Amniotic epithelial cell (primary cell): ENCODE results near the gene MEI1.
A peak's percentile ranks its signal among the peaks of the same experiment; 100 is the strongest.

Source experiments
- DNase-seq: peaks from one replicate; pipeline ENCODE4 v3.0.0-alpha.2; 2010; ENCODE audit warnings: low read depth

Gene MEI1

DNA sequence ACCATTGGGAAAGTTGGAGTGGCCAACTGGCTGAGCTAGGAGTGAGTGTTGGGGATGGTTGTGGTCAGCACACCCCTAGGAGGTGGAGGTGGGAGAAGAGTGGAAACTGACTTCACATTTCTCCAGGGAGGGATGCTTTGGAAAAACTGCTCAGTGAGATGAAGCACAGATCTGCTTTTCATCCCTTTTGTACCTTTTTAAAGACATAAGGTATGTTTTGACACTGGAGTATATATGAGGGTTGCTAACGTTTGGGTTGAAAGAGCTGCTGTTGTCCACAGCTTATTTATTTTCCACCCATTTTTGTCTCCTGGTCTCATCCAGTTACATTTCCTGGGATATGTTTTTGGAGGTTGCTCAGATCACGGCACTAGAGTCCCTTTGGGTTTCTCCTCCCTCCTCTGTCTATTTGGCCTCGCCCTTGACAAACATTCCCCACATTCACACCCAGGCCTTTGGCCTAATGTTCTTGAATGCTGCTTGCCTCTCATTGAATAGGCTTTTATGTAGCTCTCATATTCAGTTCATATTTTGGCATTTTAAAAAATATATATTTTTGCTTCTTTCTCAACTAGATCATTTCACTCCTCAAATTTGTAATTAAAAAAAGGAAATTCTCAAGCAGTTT is 141.9 kb downstream of the MEI1 start:
- no peak for DNase-seq

DNA sequence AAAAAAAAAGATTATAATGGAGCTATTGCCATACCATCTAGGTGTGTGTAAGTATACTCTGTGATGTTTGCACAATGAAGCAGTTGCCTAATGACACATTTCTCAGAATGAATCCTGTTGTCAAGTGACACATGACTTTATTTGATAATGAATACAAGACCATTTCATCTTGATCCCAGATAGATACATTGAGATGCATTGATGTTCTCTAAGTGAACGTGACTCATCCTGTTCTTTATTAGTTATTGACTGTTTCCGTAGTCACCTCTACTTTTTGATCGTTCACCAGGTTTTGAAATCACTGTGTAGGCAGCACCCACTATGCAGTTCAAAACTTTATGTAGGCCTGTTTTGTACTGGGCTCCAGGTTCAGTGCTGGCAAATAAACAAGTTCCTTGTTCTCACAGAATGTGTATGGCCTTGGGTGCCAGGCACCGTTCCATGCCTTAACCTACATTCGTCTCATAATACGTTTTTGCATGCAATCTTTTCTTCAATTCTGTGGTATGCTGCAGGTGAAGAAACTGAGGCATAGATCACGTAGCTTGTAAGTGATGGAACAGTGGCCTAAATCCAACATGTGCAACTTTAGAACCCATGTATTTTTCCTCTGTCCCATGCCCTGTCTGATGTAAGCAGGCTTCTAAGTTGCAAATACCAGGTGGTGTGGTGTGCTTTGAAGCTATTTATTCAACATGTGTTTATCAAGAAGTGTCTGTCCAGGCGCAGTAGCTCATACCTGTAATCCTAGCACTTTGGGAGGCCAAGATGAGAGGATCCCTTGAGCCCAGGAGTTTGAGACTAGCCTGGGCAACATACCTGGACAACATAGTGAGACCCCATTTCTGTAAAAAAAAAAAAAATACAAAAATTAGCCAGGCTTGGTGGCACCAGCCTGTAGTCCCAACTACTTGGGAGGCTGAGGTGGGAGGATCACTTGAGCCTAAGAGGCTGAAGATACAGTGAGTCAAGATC is 144.0 kb downstream of the MEI1 start:
- no peak for DNase-seq

GRCh38 chr22:41844036-41844435 is 144.7 kb downstream of the MEI1 start:
- DNase-seq = no peak

- no peak for DNase-seq
Measured at GRCh38 chr22:41844513-41844912, 145.2 kb downstream of the MEI1 start.

DNA sequence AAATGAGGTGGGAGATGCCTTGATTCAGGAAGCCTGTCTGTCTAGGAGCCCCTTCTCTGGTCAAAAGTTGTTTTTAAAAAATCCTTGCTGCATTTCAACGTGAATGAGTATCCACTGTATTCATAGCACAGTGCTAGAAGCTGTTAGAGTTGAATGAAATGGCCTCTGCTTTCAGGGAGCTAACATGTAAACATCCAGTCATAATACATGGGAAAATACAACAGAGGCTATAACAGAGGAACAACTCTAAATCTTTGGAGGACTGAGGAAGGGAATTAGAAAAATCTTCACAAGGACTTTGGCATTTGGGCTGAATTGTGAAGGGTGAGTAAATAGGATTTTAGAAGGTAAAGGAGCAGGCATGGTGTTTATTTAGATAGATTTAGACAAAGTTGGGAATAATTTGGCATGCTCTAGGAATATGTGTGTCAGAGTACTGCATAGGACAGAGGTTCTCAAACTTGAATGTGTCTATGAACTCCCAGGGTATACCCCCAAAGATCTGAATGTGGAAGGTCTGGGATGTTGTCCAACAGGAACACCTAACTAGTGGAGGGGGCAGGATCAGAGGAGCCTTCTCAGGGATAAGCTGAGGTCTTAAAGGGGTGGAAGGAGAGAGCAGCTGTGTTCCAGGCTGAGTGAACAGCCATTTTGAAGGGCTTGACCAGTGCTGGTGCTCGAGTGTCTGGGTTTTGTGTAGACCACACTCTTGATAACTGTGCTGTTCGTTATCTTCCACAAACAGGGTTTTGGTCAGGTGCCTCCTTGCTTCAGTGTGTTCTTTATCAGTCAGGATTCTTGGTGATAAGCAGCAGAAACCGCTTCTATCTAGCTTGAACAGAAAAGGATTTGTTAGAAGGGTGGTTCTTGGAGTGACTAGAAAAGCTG is 146.3 kb downstream of the MEI1 start:
- DNase-seq = peak; percentile 73

DNA sequence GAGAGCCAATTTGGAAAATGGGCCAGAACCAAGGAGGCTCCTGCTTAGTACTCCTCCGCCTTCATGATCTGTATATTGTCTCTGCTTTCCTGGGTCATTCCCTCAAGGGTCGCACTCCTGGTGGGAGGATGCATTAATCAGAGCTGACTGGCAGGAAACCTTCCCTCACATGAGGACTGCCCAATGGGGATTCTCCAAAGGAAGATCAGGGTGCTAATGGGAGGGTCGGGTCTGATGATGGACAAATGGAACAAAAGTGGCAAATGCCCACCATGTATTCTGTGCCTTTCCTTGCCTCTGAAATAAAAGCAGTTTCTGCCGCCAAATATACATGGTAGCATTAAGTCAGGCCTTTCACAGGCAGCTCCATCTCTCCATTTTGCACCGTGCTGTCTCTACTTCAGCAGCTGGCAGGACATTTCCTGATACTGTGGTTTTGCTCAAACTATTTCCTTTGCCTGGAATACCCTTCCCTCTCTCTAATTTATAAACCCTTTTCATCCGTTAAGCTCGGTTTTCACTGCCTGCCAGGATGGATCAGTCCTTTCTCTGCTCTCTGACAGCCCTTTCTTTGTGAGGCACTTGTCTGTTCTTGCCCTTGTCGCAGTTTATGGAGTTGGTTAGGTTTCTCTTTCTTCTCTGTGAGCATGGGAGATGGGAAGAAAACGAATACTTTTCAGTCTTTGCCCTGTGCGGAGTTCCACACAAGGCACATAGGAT is 147.1 kb downstream of the MEI1 start:
- DNase-seq = no peak

GRCh38 chr22:41847300-41847699 is 148.0 kb downstream of the MEI1 start:
- no peak for DNase-seq

DNA sequence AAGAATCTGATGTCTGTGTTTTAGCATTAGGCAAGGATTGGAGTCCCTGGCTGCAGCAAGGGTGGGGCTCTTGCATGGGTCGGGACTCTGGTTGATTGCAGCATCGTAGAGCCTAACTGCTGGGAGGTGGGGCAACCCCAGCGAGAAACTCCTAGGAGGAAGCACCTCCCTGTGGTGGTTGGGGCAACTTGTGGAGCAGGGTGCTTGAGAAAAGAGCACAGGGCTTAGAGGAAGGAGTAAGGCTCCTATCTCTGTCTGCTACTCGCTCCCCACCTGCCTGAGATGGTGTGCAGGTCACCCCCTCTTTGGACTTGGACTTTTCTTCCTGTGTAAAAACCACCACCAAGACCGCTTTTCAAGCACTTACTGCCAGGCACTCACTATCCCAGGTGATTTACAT is 149.2 kb downstream of the MEI1 start:
- DNase-seq = peak; percentile 54
